ENCODE results near the gene ARSB.

ARSB gene

GRCh38 chr5:78930721-78931120 lies 54.4 kb downstream of the ARSB start:
- Histone ChIP-seq H3K9me2 (replicated peaks; ENCODE audit: insufficient read depth, low read length) (no peaks in the 10 kb centered on the region), H3F3A (ENCODE audit: insufficient read depth, low read length) (no peaks in the 10 kb centered on the region), H3K9me3 (replicated peaks; ENCODE audit: insufficient read depth, low read length) (no peaks in the 10 kb centered on the region), H3K79me2 (ENCODE audit: low read length) (no peaks in the 10 kb centered on the region), H3K4me3 (ENCODE audit: low read length) (no peak overlapping the region), H3K4me1 (ENCODE audit: low read length) (no peaks in the 10 kb centered on the region), H3K27ac (ENCODE audit: low read length) (no peak overlapping the region), H3K4me2 (ENCODE audit: low read depth, low read length) (no peak overlapping the region), H4K20me1 (ENCODE audit: insufficient read depth, low read length) (no peaks in the 10 kb centered on the region), H2AFZ (ENCODE audit: low read length) (no peak overlapping the region), H3K36me3 (replicated peaks; ENCODE audit: insufficient read depth, low read length) (no peaks in the 10 kb centered on the region), H3K9ac (ENCODE audit: low read length) (no peak overlapping the region), H3K27me3 (replicated peaks; ENCODE audit: insufficient read depth, low read length) (no peaks in the 10 kb centered on the region)
- no peak for TF ChIP-seq EZH2phosphoT487 (IDR thresholded peaks at IDR 0.05; ENCODE audit: low read length)
- TF ChIP-seq CTCF (IDR thresholded peaks at IDR 0.05; ENCODE audit: low read length) = no peak
- TF ChIP-seq EZH2 (optimal IDR thresholded peaks at IDR 0.05; ENCODE audit: low read depth, low read length) = no peak
- DNase-seq = no peak

- Histone ChIP-seq H3K9me2 (replicated peaks; ENCODE audit: insufficient read depth, low read length) (no peaks in the 10 kb centered on the region), H3K9me3 (replicated peaks; ENCODE audit: insufficient read depth, low read length) (no peaks in the 10 kb centered on the region), H4K20me1 (ENCODE audit: insufficient read depth, low read length) (no peaks in the 10 kb centered on the region), H2AFZ (ENCODE audit: low read length) (no peak overlapping the region), H3K4me2 (ENCODE audit: low read depth, low read length) (no peak overlapping the region), H3K9ac (ENCODE audit: low read length) (no peak overlapping the region), H3K36me3 (replicated peaks; ENCODE audit: insufficient read depth, low read length) (no peaks in the 10 kb centered on the region), H3K27me3 (replicated peaks; ENCODE audit: insufficient read depth, low read length) (no peaks in the 10 kb centered on the region), H3F3A (ENCODE audit: insufficient read depth, low read length) (no peaks in the 10 kb centered on the region), H3K79me2 (ENCODE audit: low read length) (no peaks in the 10 kb centered on the region), H3K4me1 (ENCODE audit: low read length) (no peaks in the 10 kb centered on the region), H3K4me3 (ENCODE audit: low read length) (no peak overlapping the region), H3K27ac (ENCODE audit: low read length) (no peak overlapping the region)
- DNase-seq = no peak
- TF ChIP-seq EZH2phosphoT487 (IDR thresholded peaks at IDR 0.05; ENCODE audit: low read length) = no peak
- TF ChIP-seq CTCF (IDR thresholded peaks at IDR 0.05; ENCODE audit: low read length) = no peak
- TF ChIP-seq EZH2 (optimal IDR thresholded peaks at IDR 0.05; ENCODE audit: low read depth, low read length) = no peak
These were observed 55.3 kb downstream of the ARSB start for GRCh38 chr5:78929833-78930232.

DNA sequence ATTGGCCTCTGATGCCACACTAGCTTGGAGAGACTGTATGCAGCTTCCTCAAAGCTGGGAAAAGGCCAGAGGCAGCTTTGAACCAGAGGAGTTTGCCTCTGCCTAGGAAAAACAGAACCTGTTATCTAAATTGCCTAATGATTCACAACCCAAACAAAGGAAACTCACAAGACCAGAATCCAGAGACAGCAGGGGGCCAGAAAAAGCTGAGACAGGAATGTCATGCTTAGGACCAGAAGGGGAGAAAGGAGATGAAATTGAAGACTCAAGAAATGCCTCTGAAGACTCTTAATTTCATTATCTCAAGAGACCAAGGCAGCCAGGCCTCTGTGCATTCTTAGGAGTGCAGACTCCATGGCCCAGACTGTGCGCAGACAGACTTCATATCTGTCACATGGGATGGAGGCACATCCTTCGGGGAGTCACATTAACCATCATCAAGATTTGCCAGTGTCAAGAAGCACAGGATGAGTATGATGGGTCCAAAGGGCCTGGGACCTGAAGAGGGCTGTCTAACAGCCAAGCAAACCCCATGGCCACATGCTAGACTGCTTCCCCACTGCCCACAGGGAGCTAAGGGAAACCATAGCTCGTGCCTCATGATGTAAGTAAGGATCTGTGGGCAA lies 57.3 kb downstream of the ARSB start:
- Histone ChIP-seq H3K9ac (ENCODE audit: low read length) (no peak overlapping the region), H3K4me1 (ENCODE audit: low read length) (no peaks in the 10 kb centered on the region), H3K79me2 (ENCODE audit: low read length) (no peaks in the 10 kb centered on the region), H4K20me1 (ENCODE audit: insufficient read depth, low read length) (no peaks in the 10 kb centered on the region), H2AFZ (ENCODE audit: low read length) (no peak overlapping the region), H3K9me2 (replicated peaks; ENCODE audit: insufficient read depth, low read length) (no peaks in the 10 kb centered on the region), H3K27me3 (replicated peaks; ENCODE audit: insufficient read depth, low read length) (no peaks in the 10 kb centered on the region), H3K9me3 (replicated peaks; ENCODE audit: insufficient read depth, low read length) (no peaks in the 10 kb centered on the region), H3F3A (ENCODE audit: insufficient read depth, low read length) (no peaks in the 10 kb centered on the region), H3K4me3 (ENCODE audit: low read length) (no peak overlapping the region), H3K4me2 (ENCODE audit: low read depth, low read length) (no peak overlapping the region), H3K27ac (ENCODE audit: low read length) (no peak overlapping the region), H3K36me3 (replicated peaks; ENCODE audit: insufficient read depth, low read length) (no peaks in the 10 kb centered on the region)
- no peak for DNase-seq
- TF ChIP-seq CTCF (IDR thresholded peaks at IDR 0.05; ENCODE audit: low read length) (no peak), EZH2 (optimal IDR thresholded peaks at IDR 0.05; ENCODE audit: low read depth, low read length) (no peak), EZH2phosphoT487 (IDR thresholded peaks at IDR 0.05; ENCODE audit: low read length) (no peak)
